ENCODE measurements around the gene NACAD. TPM values are rescaled to one million over a fixed set of nuclear protein-coding genes. Genes with fewer than 3 reads are reported as not detected.

Gene NACAD
- total and polyA plus RNA-seq, 8 donors = 0.29 to 24.1 (median 1.1) TPM

DNA sequence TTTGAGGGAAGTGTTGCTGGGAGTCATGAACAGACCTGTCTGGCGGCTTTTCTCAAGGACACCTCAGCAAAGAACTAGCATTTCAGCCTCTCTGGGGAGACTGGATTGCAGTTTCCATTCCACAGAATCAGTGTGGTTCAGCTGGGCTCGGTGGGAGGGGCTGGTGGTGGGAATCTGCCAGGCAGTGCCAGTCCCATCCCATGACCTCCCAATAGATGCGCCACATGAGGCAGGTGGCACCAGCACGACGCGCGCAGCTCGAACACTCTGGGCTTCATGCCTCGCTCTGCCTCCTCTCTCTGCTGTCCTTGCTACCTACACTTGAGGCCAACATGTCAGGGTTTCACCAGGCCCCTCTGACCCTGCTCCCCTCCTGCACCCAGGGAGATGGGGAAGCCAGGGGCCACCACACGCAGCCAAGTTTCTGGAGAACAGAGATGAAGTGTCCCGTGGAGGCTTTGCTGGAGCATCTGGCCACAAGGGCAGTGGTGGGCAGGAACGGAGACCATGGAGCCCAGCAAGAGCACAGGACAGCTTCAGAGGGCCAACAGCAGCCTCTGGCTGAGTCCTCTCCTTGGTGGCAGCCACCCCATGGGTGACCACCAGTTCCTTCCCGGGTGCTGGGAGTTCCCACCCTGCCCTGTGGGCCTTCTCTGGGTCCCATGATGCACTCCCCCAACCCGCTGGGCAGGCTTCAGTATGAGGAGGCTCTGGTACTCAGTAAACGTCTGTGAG, 2.3 kb downstream of the NACAD start:
- Histone ChIP-seq H3K9me3 (no peaks in the 10 kb centered on the region), H3K27me3 (peaks cover 0 to 25% (median 12%) of the 10 kb centered on the region in 3 donors), H3K4me1 (peaks cover 5 to 19% (median 16%) of the 10 kb centered on the region in 4 donors), H3K4me3 (no peak overlapping the region), H3K36me3 (peaks cover 0 to 19% (median 0%) of the 10 kb centered on the region in 4 donors), H3K27ac (no peak overlapping the region)
- intact Hi-C loops (cut with DNase I; ENCODE audit: low total_unique reads) = no loop called here
- no peak for DNase-seq
- WGBS, 5 donors = 81 to 86% (median 83%) methylated on average over 11 to 15 of the region's 15 CpGs
- TF ChIP-seq, protein P1, sequence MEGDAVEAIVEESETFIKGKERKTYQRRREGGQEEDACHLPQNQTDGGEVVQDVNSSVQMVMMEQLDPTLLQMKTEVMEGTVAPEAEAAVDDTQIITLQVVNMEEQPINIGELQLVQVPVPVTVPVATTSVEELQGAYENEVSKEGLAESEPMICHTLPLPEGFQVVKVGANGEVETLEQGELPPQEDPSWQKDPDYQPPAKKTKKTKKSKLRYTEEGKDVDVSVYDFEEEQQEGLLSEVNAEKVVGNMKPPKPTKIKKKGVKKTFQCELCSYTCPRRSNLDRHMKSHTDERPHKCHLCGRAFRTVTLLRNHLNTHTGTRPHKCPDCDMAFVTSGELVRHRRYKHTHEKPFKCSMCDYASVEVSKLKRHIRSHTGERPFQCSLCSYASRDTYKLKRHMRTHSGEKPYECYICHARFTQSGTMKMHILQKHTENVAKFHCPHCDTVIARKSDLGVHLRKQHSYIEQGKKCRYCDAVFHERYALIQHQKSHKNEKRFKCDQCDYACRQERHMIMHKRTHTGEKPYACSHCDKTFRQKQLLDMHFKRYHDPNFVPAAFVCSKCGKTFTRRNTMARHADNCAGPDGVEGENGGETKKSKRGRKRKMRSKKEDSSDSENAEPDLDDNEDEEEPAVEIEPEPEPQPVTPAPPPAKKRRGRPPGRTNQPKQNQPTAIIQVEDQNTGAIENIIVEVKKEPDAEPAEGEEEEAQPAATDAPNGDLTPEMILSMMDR (IDR thresholded peaks at IDR 0.05) = no peak
- no peak for TF ChIP-seq POLR2A (IDR thresholded peaks at IDR 0.05)
- no peak for TF ChIP-seq EP300 (IDR thresholded peaks at IDR 0.05)
- no peak for TF ChIP-seq POLR2AphosphoS5 (IDR thresholded peaks at IDR 0.05)

DNA sequence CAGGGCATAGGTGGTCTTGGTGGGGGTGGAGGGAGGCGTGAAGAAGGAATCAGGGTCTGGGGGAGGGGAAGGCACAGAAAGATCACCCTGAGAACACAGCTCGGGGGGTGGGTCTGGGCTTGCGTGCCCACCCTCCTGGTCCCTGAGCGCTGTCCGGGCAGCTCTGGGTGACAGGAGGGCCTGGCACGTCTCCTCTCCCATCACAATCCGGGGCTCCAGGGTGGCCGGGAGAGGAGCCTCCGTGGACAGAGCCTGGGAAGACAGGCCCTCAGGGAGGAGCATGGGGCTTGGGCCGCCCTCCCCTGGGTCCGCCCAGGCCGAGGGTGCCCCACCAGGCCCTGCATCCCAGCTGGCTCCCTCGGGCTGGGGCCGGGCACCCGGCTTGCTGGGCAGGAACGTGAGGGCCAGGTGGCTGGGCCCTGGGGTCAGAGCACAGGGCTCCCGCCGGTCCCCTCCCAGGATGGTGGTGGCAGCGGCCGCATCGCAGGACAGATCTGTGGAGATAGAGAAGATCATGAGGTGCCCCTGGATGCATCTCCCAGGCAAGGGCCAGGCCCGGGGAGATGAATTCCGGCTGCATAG, 3.1 kb downstream of the NACAD start:
- H3K27me3 ChIP-seq = peaks cover 0 to 25% (median 12%) of the 10 kb centered on the region in 3 donors
- WGBS, 5 donors = 81 to 92% (median 87%) methylated on average over 16 to 23 of the region's 23 CpGs
- peaks cover 0 to 19% (median 0%) of the 10 kb centered on the region in 4 donors for H3K36me3 ChIP-seq
- H3K27ac ChIP-seq = no peak overlapping the region
- no peak for DNase-seq
- no peak overlapping the region for H3K4me3 ChIP-seq
- H3K4me1 ChIP-seq = peaks cover 5 to 19% (median 16%) of the 10 kb centered on the region in 4 donors
- TF ChIP-seq, protein P1 (IDR thresholded peaks at IDR 0.05) = no peak
- TF ChIP-seq POLR2A (IDR thresholded peaks at IDR 0.05) (no peak), EP300 (IDR thresholded peaks at IDR 0.05) (no peak), POLR2AphosphoS5 (IDR thresholded peaks at IDR 0.05) (no peak)
- intact Hi-C loops (cut with DNase I; ENCODE audit: low total_unique reads) = no loop called here
- H3K9me3 ChIP-seq = no peaks in the 10 kb centered on the region

DNA sequence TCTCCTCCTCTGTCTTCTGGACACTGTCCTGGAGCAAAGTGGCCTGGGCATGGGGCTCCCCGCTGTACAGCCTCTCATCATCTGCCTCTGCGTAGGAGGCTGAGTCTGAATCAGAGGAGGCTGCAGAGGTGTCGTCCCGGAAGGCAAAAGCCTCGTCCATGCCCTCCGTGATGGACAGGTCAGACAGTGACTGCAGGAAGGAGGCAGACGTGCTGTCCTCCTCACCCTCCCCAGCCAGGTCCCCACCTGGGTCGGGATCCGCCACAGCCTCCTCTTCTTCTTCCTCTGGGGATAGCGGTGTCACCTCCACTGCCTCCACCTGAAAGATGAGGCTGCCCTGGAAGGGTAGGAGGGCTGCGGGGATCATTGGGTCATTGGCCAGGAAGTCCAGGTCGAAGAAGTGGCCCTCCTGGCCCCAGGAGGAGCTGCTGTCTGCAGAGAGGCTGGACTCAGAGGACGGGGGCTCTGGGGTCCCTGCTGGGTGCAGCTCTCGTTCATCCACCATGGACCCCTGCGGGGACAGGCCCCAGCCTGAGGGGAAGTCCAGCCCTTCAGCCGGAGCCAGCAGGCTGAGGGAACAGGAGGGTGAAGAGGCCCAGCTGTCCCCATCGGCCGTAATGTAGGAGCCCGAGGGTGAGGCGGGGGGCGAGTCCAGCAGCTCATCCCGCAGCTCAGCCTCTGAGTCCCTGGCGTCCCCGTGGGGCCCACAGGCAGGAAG, 3.7 kb downstream of the NACAD start:
- 65 to 83% (median 78%) methylated on average over 17 to 24 of the region's 24 CpGs for WGBS, 5 donors
- no peaks in the 10 kb centered on the region for H3K9me3 ChIP-seq
- no peak overlapping the region for H3K27ac ChIP-seq
- peak in 1 of 2 donors; percentile 36 for DNase-seq
- TF ChIP-seq, protein P1 (IDR thresholded peaks at IDR 0.05) = no peak
- no peak for TF ChIP-seq POLR2AphosphoS5 (IDR thresholded peaks at IDR 0.05)
- TF ChIP-seq EP300 (IDR thresholded peaks at IDR 0.05) = no peak
- no peak for TF ChIP-seq POLR2A (IDR thresholded peaks at IDR 0.05)
- H3K4me1 ChIP-seq = peaks cover 5 to 19% (median 16%) of the 10 kb centered on the region in 4 donors
- peaks cover 0 to 24% (median 12%) of the 10 kb centered on the region in 3 donors for H3K27me3 ChIP-seq
- peaks cover 0 to 19% (median 0%) of the 10 kb centered on the region in 4 donors for H3K36me3 ChIP-seq
- no peak overlapping the region for H3K4me3 ChIP-seq
- intact Hi-C loops (cut with DNase I; ENCODE audit: low total_unique reads) = no loop called here

DNA sequence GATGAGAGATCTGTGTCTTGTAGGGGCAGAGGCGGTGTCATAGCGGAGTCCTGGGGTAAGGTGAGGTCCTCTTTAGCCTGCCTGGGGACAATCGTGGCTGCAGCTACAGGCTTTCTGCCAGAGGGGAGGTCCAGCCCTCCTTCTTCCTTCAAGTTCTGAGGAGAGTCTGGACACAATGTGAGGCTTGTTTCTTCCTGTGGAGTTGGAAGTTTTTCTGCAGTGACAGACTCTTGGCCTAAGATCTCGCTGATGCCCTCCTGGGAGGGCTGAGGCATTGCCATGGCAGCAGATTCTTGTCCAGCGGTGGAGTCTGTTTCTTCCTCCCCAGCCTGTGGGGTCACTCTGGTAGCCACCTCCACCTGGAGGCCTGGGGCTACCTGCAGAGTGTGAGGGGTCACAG, 4.4 kb downstream of the NACAD start:
- intact Hi-C loops (cut with DNase I; ENCODE audit: low total_unique reads) = no loop called here
- Histone ChIP-seq H3K9me3 (no peaks in the 10 kb centered on the region), H3K27ac (no peak overlapping the region), H3K27me3 (peaks cover 0 to 16% (median 11%) of the 10 kb centered on the region in 3 donors), H3K36me3 (peaks cover 0 to 19% (median 0%) of the 10 kb centered on the region in 4 donors), H3K4me1 (peaks cover 5 to 17% (median 15%) of the 10 kb centered on the region in 4 donors), H3K4me3 (no peak overlapping the region)
- WGBS, 5 donors = 73 to 83% (median 77%) methylated on average over 4 to 5 of the region's 5 CpGs
- TF ChIP-seq, protein P1 (IDR thresholded peaks at IDR 0.05) = no peak
- no peak for TF ChIP-seq EP300 (IDR thresholded peaks at IDR 0.05)
- TF ChIP-seq POLR2A (IDR thresholded peaks at IDR 0.05) = no peak
- TF ChIP-seq POLR2AphosphoS5 (IDR thresholded peaks at IDR 0.05) = no peak
- no peak for DNase-seq

All from stomach (tissue), 9 donors.